Neutrophil (primary cell): ENCODE measurements around the gene SPATA18.
"Not testable (repeated sequence)": the region's sequence is repeated elsewhere in the genome, so short reads cannot be mapped to it uniquely, and the experiment has no call there.

Experiments used
- H3K27ac ChIP-seq: fragments of 200-600 bp; sonication (generic); 2 replicates; pipeline ENCODE4 v1.5.1; 2016; ENCODE audit warnings: mild to moderate bottlenecking, moderate library complexity
- H3K27me3 ChIP-seq: fragments of 200-600 bp; sonication (generic); 2 replicates; pipeline ENCODE4 v1.6.0; 2016; ENCODE audit warnings: mild to moderate bottlenecking
- H3K36me3 ChIP-seq: fragments of 200-600 bp; sonication (generic); 2 replicates; pipeline ENCODE4 v1.5.1; 2017
- H3K4me1 ChIP-seq, 2 experiments: fragments of 200-600 bp in 1 of 2; sonication (generic) in 1 of 2; 1 replicate in 1 of 2; 2 replicates in 1 of 2; pipeline versions ENCODE4 v1.5.1 to v1.6.1; 2013 to 2016; ENCODE audit warnings: low read depth in 1 of 2, low read length in 1 of 2, mild to moderate bottlenecking in 1 of 2, moderate library complexity in 1 of 2; ENCODE audit not compliant: control insufficient read depth in 1 of 2, insufficient read depth in 1 of 2
- H3K4me3 ChIP-seq, 2 experiments: fragments of 200-600 bp in 1 of 2; sonication (generic) in 1 of 2; 1 replicate in 1 of 2; 2 replicates in 1 of 2; pipeline ENCODE4 v1.5.1; 2013 to 2016; ENCODE audit warnings: low read depth in 1 of 2, low read length in 1 of 2, mild to moderate bottlenecking in 1 of 2, moderate library complexity in 1 of 2
- H3K9me3 ChIP-seq: fragments of 200-600 bp; sonication (generic); 2 replicates; pipeline ENCODE4 v1.5.1; 2016
- CTCF ChIP-seq: fragments of 200-600 bp; sonication (generic); IDR thresholded peaks from 2 replicates; pipeline ENCODE4 v1.5.1; 2016; ENCODE audit warnings: antibody characterized with exemption

SPATA18 gene

GRCh38 chr4:52071791-52072546, 20.9 kb downstream of the SPATA18 start:
- Histone ChIP-seq H3K36me3 (no peaks in the 10 kb centered on the region), H3K27me3 (peaks cover 15% of the 10 kb centered on the region), H3K4me1 (no peaks in the 10 kb centered on the region), H3K27ac (no peak overlapping the region), H3K9me3 (no peaks in the 10 kb centered on the region), H3K4me3 (no peak overlapping the region)
- no peak for TF ChIP-seq CTCF

GRCh38 chr4:52076731-52077130, 25.6 kb downstream of the SPATA18 start:
- Histone ChIP-seq H3K9me3 (no peaks in the 10 kb centered on the region), H3K36me3 (no peaks in the 10 kb centered on the region), H3K4me1 (no peaks in the 10 kb centered on the region), H3K27me3 (peaks cover 22% of the 10 kb centered on the region), H3K27ac (no peak overlapping the region), H3K4me3 (no peak overlapping the region)
- no peak for TF ChIP-seq CTCF

GRCh38 chr4:52079659-52080058, 28.6 kb downstream of the SPATA18 start:
- Histone ChIP-seq H3K4me3 (no peak overlapping the region), H3K27me3 (peaks cover 22% of the 10 kb centered on the region), H3K36me3 (no peaks in the 10 kb centered on the region), H3K4me1 (no peaks in the 10 kb centered on the region), H3K27ac (no peak overlapping the region), H3K9me3 (no peaks in the 10 kb centered on the region)
- no peak for TF ChIP-seq CTCF

GRCh38 chr4:52081216-52081615, 30.1 kb downstream of the SPATA18 start:
- H3K27me3 ChIP-seq: peaks cover 15% of the 10 kb centered on the region
- H3K36me3 ChIP-seq: no peaks in the 10 kb centered on the region
- no peak for TF ChIP-seq CTCF
- no peak overlapping the region for H3K27ac ChIP-seq
- no peaks in the 10 kb centered on the region for H3K9me3 ChIP-seq
- H3K4me1 ChIP-seq: no peaks in the 10 kb centered on the region
- no peak overlapping the region for H3K4me3 ChIP-seq

GRCh38 chr4:52086425-52086824, 35.3 kb downstream of the SPATA18 start:
- not testable (repeated sequence) for H3K9me3 ChIP-seq, H3K4me3 ChIP-seq, H3K27me3 ChIP-seq, H3K27ac ChIP-seq, H3K4me1 ChIP-seq, H3K36me3 ChIP-seq

- TF ChIP-seq CTCF: no peak
- no peak overlapping the region for H3K27ac ChIP-seq
- no peaks in the 10 kb centered on the region for H3K9me3 ChIP-seq
- H3K27me3 ChIP-seq: no peaks in the 10 kb centered on the region
- H3K4me3 ChIP-seq: no peak overlapping the region
- H3K4me1 ChIP-seq: no peaks in the 10 kb centered on the region
- H3K36me3 ChIP-seq: no peaks in the 10 kb centered on the region
Measured at GRCh38 chr4:52091801-52092200, 40.7 kb downstream of the SPATA18 start.
